Neural cell (in vitro differentiated cells): ENCODE results near the gene ATOSB. TPM values are rescaled to one million over a fixed set of nuclear protein-coding genes. Genes with fewer than 3 reads are reported as not detected.

Experiments
- H2AFZ ChIP-seq: fragments of 200-600, 300-800 bp; sonication (generic), shearing (Covaris generic); 2 replicates; pipeline ENCODE4 v1.6.0; 2014; ENCODE audit warnings: low read depth, mild to moderate bottlenecking, antibody characterized with exemption, low read length, moderate library complexity
- H3F3A ChIP-seq: fragments of 200-600 bp; shearing (Covaris generic); 2 replicates; pipeline ENCODE4 v1.6.1; 2016; ENCODE audit warnings: mild to moderate bottlenecking, moderate library complexity, mixed read lengths, antibody characterized with exemption, low read length; ENCODE audit not compliant: insufficient read depth, poor library complexity, severe bottlenecking
- H3K27ac ChIP-seq: fragments of 200-600, 300-800 bp; sonication (generic), shearing (Covaris generic); 2 replicates; pipeline ENCODE4 v1.5.1; 2014; ENCODE audit warnings: mild to moderate bottlenecking, low read length, moderate library complexity
- H3K27me3 ChIP-seq: fragments of 300-800, 200-600 bp; sonication (generic), shearing (Covaris generic); 2 replicates; pipeline ENCODE4 v1.6.0; 2014; ENCODE audit warnings: mild to moderate bottlenecking, low read depth, low read length, moderate library complexity; ENCODE audit not compliant: insufficient read depth
- H3K36me3 ChIP-seq: fragments of 300-800, 200-600 bp; sonication (generic), shearing (Covaris generic); 2 replicates; pipeline ENCODE4 v1.5.1; 2014; ENCODE audit warnings: mild to moderate bottlenecking, antibody characterized with exemption, low read length, moderate library complexity; ENCODE audit not compliant: insufficient read depth
- H3K4me2 ChIP-seq: fragments of 300-800, 200-600 bp; sonication (generic), shearing (Covaris generic); 2 replicates; pipeline ENCODE4 v1.6.0; 2014; ENCODE audit warnings: mild to moderate bottlenecking, low read length
- H3K4me3 ChIP-seq: fragments of 300-800, 200-600 bp; sonication (generic), shearing (Covaris generic); 2 replicates; pipeline ENCODE4 v1.5.1; 2014; ENCODE audit warnings: mild to moderate bottlenecking, low read length, moderate library complexity
- H3K79me2 ChIP-seq: fragments of 200-600 bp; shearing (Covaris generic); replicated peaks from 2 replicates; pipeline ENCODE4 v1.6.0; 2014; ENCODE audit warnings: mild to moderate bottlenecking, low read length, moderate library complexity; ENCODE audit not compliant: insufficient read depth
- H3K9ac ChIP-seq: fragments of 300-800, 200-600 bp; sonication (generic), shearing (Covaris generic); 2 replicates; pipeline ENCODE4 v1.6.1; 2016; ENCODE audit warnings: mild to moderate bottlenecking, low read length, mixed read lengths
- H3K9me2 ChIP-seq: fragments of 200-600 bp; shearing (Covaris generic); 2 replicates; pipeline ENCODE4 v1.6.1; 2016; ENCODE audit warnings: mild to moderate bottlenecking, low read length, mixed read lengths; ENCODE audit not compliant: insufficient read depth
- H3K9me3 ChIP-seq: fragments of 200-600, 300-800 bp; sonication (generic), shearing (Covaris generic); 2 replicates; pipeline ENCODE4 v1.6.1; 2016; ENCODE audit warnings: mild to moderate bottlenecking, mixed run types, low read length, moderate library complexity, mixed read lengths
- H4K20me1 ChIP-seq: fragments of 200-600 bp; shearing (Covaris generic); 2 replicates; pipeline ENCODE4 v1.6.1; 2016; ENCODE audit warnings: mild to moderate bottlenecking, mixed run types; ENCODE audit not compliant: insufficient read depth
- CTCF ChIP-seq: fragments of 450-650 bp; IDR thresholded peaks from 2 replicates; pipeline ENCODE4 v1.5.1; 2014; ENCODE audit warnings: antibody characterized with exemption, mild to moderate bottlenecking, moderate library complexity; ENCODE audit not compliant: poor library complexity, severe bottlenecking
- EP300 ChIP-seq: fragments of 450-650 bp; conservative IDR thresholded peaks from 2 replicates; pipeline ENCODE4 v1.6.1; 2014; ENCODE audit warnings: antibody characterized with exemption, mild to moderate bottlenecking, moderate library complexity; ENCODE audit not compliant: poor library complexity, severe bottlenecking
- EZH2 ChIP-seq: fragments of 200-600, 300-800 bp; shearing (Covaris generic), sonication (generic); IDR thresholded peaks from 2 replicates; pipeline ENCODE4 v1.6.1; 2014; ENCODE audit warnings: antibody characterized with exemption, low read length, borderline replicate concordance, mild to moderate bottlenecking; ENCODE audit not compliant: insufficient read depth, poor library complexity, severe bottlenecking
- MXI1 ChIP-seq: fragments of 450-650 bp; conservative IDR thresholded peaks from 2 replicates; pipeline ENCODE4 v1.6.1; 2014; ENCODE audit warnings: antibody characterized with exemption, mild to moderate bottlenecking; ENCODE audit not compliant: poor library complexity, severe bottlenecking
- POLR2AphosphoS5 ChIP-seq: IDR thresholded peaks from 2 replicates; pipeline ENCODE4 v1.6.1; 2012
- RAD21 ChIP-seq: fragments of 450-650 bp; conservative IDR thresholded peaks from 2 replicates; pipeline ENCODE4 v1.6.1; 2014; ENCODE audit warnings: antibody characterized with exemption, mild to moderate bottlenecking, moderate library complexity
- SMC3 ChIP-seq: fragments of 450-650 bp; conservative IDR thresholded peaks from 2 replicates; pipeline ENCODE4 v1.6.1; 2014; ENCODE audit warnings: antibody characterized with exemption, mild to moderate bottlenecking, moderate library complexity; ENCODE audit not compliant: poor library complexity
- TAF1 ChIP-seq: IDR thresholded peaks from 2 replicates; pipeline ENCODE4 v1.6.1; 2012; ENCODE audit warnings: low read depth
- polyA plus RNA-seq: library from polyadenylated mRNA; depleted of rRNA; stranded (reverse); fragments of >200 nt; gene quantifications from 2 replicates; pipeline ENCODE4 v1.2.3, GENCODE V29; 2014
- TF ChIP-seq, protein P1 (sequence below): IDR thresholded peaks from 2 replicates; pipeline ENCODE4 v1.6.1; 2012; ENCODE audit warnings: borderline replicate concordance

ATOSB gene
- polyA plus RNA-seq, 1 donor from 2014 or later, result 28.9 TPM

DNA sequence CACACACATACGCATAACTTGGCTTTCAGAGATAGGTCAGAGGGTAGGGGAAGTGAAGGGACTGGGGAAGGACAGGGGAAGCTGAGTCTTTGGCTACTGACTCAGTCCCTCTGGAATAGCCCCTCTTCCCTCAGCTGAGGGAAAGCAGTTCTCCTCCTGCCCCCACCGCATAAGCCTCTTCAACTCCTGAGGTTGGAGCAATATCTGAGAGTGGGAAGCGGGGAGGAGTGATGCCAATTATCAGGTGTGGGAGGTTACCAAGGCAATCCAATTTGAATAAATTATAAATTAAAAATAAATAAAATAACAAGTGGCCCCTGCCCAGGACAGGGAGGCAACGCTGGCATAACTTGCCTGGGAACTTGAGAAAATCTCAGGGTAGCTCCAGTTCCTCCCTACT is 11.1 kb downstream of the ATOSB start:
- H3K9ac ChIP-seq, result peak overlapping the region; percentile 72
- no peaks in the 10 kb centered on the region for H4K20me1 ChIP-seq
- peaks cover 23% of the 10 kb centered on the region for H3K79me2 ChIP-seq
- H2AFZ ChIP-seq, result no peak overlapping the region
- no peak overlapping the region for H3K4me2 ChIP-seq
- H3K27me3 ChIP-seq, result no peaks in the 10 kb centered on the region
- H3K9me3 ChIP-seq, result no peaks in the 10 kb centered on the region
- peak overlapping the region; percentile 77 for H3K4me3 ChIP-seq
- H3K9me2 ChIP-seq, result no peaks in the 10 kb centered on the region
- peak overlapping the region; percentile 91 for H3K27ac ChIP-seq
- H3F3A ChIP-seq, result peaks cover 7% of the 10 kb centered on the region
- no peak for TF ChIP-seq EZH2
- TF ChIP-seq MXI1, result no peak
- TF ChIP-seq, protein P1, sequence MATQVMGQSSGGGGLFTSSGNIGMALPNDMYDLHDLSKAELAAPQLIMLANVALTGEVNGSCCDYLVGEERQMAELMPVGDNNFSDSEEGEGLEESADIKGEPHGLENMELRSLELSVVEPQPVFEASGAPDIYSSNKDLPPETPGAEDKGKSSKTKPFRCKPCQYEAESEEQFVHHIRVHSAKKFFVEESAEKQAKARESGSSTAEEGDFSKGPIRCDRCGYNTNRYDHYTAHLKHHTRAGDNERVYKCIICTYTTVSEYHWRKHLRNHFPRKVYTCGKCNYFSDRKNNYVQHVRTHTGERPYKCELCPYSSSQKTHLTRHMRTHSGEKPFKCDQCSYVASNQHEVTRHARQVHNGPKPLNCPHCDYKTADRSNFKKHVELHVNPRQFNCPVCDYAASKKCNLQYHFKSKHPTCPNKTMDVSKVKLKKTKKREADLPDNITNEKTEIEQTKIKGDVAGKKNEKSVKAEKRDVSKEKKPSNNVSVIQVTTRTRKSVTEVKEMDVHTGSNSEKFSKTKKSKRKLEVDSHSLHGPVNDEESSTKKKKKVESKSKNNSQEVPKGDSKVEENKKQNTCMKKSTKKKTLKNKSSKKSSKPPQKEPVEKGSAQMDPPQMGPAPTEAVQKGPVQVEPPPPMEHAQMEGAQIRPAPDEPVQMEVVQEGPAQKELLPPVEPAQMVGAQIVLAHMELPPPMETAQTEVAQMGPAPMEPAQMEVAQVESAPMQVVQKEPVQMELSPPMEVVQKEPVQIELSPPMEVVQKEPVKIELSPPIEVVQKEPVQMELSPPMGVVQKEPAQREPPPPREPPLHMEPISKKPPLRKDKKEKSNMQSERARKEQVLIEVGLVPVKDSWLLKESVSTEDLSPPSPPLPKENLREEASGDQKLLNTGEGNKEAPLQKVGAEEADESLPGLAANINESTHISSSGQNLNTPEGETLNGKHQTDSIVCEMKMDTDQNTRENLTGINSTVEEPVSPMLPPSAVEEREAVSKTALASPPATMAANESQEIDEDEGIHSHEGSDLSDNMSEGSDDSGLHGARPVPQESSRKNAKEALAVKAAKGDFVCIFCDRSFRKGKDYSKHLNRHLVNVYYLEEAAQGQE, result no peak
- TF ChIP-seq EP300, result no peak
- TF ChIP-seq CTCF, result no peak
- TF ChIP-seq RAD21, result no peak
- no peak for TF ChIP-seq TAF1
- no peak for TF ChIP-seq POLR2AphosphoS5
- TF ChIP-seq SMC3, result no peak
- H3K36me3 ChIP-seq, result no peaks in the 10 kb centered on the region

DNA sequence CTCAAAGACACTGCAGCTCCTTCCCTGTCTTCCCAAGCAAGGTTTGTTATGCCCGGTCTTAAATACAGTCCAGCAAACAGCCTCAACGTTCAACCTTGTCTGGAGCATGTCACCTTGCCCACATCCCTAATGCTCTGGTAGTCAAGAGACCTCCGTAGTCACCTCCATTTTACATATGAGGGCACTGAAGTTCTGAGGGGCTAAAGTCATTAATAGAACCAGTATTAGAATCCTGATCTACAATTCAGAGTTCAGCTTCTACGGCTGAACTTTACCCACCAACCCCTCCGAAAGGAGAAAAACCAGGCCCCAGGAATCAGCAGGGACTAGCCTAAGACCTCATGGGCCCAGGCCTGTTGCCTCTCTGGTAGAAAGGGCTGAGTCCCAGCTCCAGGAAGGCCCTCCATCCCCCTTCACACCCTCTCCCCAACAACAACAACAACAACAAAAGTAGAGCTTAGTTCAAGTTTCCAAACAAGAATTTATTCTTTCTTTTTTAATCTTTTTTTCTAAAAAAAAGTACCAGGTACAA is 11.9 kb downstream of the ATOSB start:
- Histone ChIP-seq H3K9me3 (no peaks in the 10 kb centered on the region), H3K27me3 (no peaks in the 10 kb centered on the region), H3K9me2 (no peaks in the 10 kb centered on the region), H3K9ac (peak overlapping the region; percentile 72), H3K4me2 (peak overlapping the region; percentile 68), H3K36me3 (no peaks in the 10 kb centered on the region), H3F3A (peaks cover 7% of the 10 kb centered on the region), H2AFZ (no peak overlapping the region), H3K4me3 (peak overlapping the region; percentile 77), H3K79me2 (peaks cover 15% of the 10 kb centered on the region), H4K20me1 (no peaks in the 10 kb centered on the region), H3K27ac (peak overlapping the region; percentile 91)
- TF ChIP-seq RAD21, result no peak
- no peak for TF ChIP-seq POLR2AphosphoS5
- TF ChIP-seq, protein P1, result no peak
- no peak for TF ChIP-seq EZH2
- TF ChIP-seq EP300, result no peak
- TF ChIP-seq MXI1, result no peak
- no peak for TF ChIP-seq TAF1
- TF ChIP-seq CTCF, result no peak
- TF ChIP-seq SMC3, result no peak
